Small intestine (tissue), 7 donors: ENCODE data around the gene ADAMTS16. TPM values are rescaled to one million over a fixed set of nuclear protein-coding genes. Genes with fewer than 3 reads are reported as not detected.

Source experiments
- DNase-seq, 2 donors: peaks; one replicate each; pipeline versions ENCODE4 v3.0.0 to v3.0.0-alpha.2; 2013
- FAIRE-seq: peaks from 2 replicates; lab custom pipeline; 2012; peaks lifted over from hg19 to GRCh38; lab: Jason Lieb, UNC
- H3K27ac ChIP-seq, 3 donors: one replicate each; pipeline ENCODE4 v1.5.1; 2013; ENCODE audit warnings: low read length in 2 of 3, mild to moderate bottlenecking in 2 of 3, control low read depth in 1 of 3, inconsistent platforms in 1 of 3, low read depth in 1 of 3, moderate library complexity in 1 of 3
- H3K27me3 ChIP-seq, 3 donors: one replicate each; pipeline ENCODE4 v1.6.1; 2013; ENCODE audit warnings: low read length in 3 of 3, inconsistent platforms in 1 of 3; ENCODE audit not compliant: control insufficient read depth in 3 of 3, insufficient read depth in 3 of 3
- H3K36me3 ChIP-seq, 3 donors: one replicate each; pipeline ENCODE4 v1.6.1; 2013; ENCODE audit warnings: low read length in 3 of 3, inconsistent platforms in 1 of 3, low read depth in 1 of 3, mild to moderate bottlenecking in 1 of 3, moderate library complexity in 1 of 3; ENCODE audit not compliant: control insufficient read depth in 3 of 3, insufficient read depth in 2 of 3
- H3K4me1 ChIP-seq, 3 donors: one replicate each; pipeline ENCODE4 v1.6.1; 2013; ENCODE audit warnings: low read length in 2 of 3, inconsistent platforms in 1 of 3, low read depth in 1 of 3, mild to moderate bottlenecking in 1 of 3, moderate library complexity in 1 of 3; ENCODE audit not compliant: control insufficient read depth in 3 of 3, insufficient read depth in 2 of 3
- H3K4me3 ChIP-seq, 3 donors: one replicate each; pipeline ENCODE4 v1.5.1; 2013; ENCODE audit warnings: low read length in 3 of 3, control low read depth in 1 of 3, inconsistent platforms in 1 of 3, low read depth in 1 of 3, mild to moderate bottlenecking in 1 of 3, moderate library complexity in 1 of 3
- H3K9me3 ChIP-seq, 2 donors: one replicate each; pipeline ENCODE4 v1.6.1; 2013; ENCODE audit warnings: low read depth in 1 of 2, low read length in 1 of 2; ENCODE audit not compliant: control insufficient read depth in 2 of 2, insufficient read depth in 1 of 2
- WGBS, 3 donors: extraction: QIAGEN DNeasy Blood & Tissue Kit; methylation state at CpG; one replicate each; pipeline ENCODE4 v1.1.7; 2013; 5-methylcytosine and 5-hydroxymethylcytosine counted together
- polyA plus RNA-seq, 4 donors: library from polyadenylated mRNA; stranded (reverse) in 3 of 4; unstranded in 1 of 4; fragments of 200-250 nt in 3 of 4; fragments of 120-200 nt in 1 of 4; gene quantifications; one replicate each; pipeline versions ENCODE4 v1.2.1 to v1.2.3, GENCODE V29; 2013
- donor health status: healthy with polysubstance abuse.
- donor health status: control.
- donor health status: control.
- donor health status: Bipolar disorder and iron deficiency.
- donor health status: healthy.

Gene ADAMTS16
- polyA plus RNA-seq, 4 donors: 0.06 to 0.66 TPM; not detected in 2

GRCh38 chr5:5340206-5340729, 200.1 kb downstream of the ADAMTS16 start:
- H3K27me3 ChIP-seq: no peaks in the 10 kb centered on the region
- H3K27ac ChIP-seq: peak overlapping the region in 1 of 3 donors; percentile 64
- WGBS, 3 donors: 58 to 76% (median 73%) methylated on average over 15 of the region's 15 CpGs
- no peak overlapping the region for H3K4me3 ChIP-seq
- no peaks in the 10 kb centered on the region for H3K4me1 ChIP-seq
- no peaks in the 10 kb centered on the region for H3K36me3 ChIP-seq
- DNase-seq (peak in 1 of 2 donors; percentile 4), FAIRE-seq (no peak)
- H3K9me3 ChIP-seq: no peaks in the 10 kb centered on the region

GRCh38 chr5:5341531-5342292, 201.6 kb downstream of the ADAMTS16 start:
- DNase-seq (no peak), FAIRE-seq (no peak)
- H3K27me3 ChIP-seq: no peaks in the 10 kb centered on the region
- H3K4me1 ChIP-seq: no peaks in the 10 kb centered on the region
- H3K4me3 ChIP-seq: no peak overlapping the region
- H3K27ac ChIP-seq: no peak overlapping the region
- H3K9me3 ChIP-seq: no peaks in the 10 kb centered on the region
- 83 to 89% (median 88%) methylated on average over 10 of the region's 10 CpGs for WGBS, 3 donors
- H3K36me3 ChIP-seq: no peaks in the 10 kb centered on the region

GRCh38 chr5:5342784-5343183, 202.7 kb downstream of the ADAMTS16 start:
- Histone ChIP-seq H3K27ac (no peak overlapping the region), H3K4me3 (no peak overlapping the region)
- FAIRE-seq: no peak

DNA sequence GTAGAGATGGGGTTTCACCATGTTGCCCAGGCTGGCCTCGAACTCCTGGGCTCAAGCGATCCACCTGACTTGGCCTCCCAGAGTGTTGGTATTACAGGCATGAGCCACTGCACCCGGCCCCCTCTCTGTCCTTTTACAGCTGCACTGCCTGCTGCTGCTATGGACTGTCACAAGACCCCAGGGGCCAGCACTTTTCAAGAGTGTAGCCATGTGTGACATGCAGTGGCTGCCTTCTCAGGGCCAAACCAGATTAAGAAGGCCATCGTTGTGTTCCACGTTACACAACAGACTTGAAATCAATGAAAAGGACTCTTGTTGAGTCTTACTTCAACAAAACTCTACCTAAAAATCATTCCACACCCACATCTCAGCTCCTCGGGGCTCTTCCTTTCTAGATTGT, 203.4 kb downstream of the ADAMTS16 start:
- DNase-seq: no peak
- 85 to 89% (median 88%) methylated on average over 6 of the region's 6 CpGs for WGBS, 3 donors

More at GRCh38 chr5:5342784-5343183, 202.7 kb downstream of the ADAMTS16 start:
- Histone ChIP-seq H3K4me1 (no peaks in the 10 kb centered on the region), H3K36me3 (no peaks in the 10 kb centered on the region), H3K9me3 (no peaks in the 10 kb centered on the region), H3K27me3 (no peaks in the 10 kb centered on the region)
- no peak for DNase-seq

DNA sequence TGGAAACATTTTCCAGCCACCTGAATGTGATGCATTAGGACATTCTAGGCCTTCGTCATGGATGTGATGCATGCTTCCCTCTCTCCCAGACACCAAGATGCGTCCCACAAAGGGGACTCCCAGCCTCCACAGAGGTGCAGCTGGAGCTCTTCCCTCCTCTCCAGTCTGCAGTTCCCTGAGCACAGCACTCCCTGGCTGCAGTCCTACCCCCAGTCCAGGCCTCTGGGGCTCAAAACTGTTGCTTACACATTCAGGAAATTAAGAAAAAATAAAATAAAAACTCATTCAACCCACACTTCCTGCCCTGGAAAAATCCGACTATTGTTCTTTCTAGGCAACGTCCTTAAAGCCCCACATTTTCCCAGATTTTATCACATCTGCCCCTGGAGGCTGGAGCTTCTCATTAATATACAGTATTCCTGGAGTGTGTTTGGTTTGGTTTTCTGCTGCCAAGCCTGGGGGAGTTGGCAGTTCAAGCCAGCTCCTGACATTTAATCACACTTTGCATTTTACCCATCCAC, 204.0 kb downstream of the ADAMTS16 start:
- Histone ChIP-seq H3K36me3 (no peaks in the 10 kb centered on the region), H3K4me1 (no peaks in the 10 kb centered on the region), H3K4me3 (no peak overlapping the region), H3K27ac (no peak overlapping the region), H3K9me3 (no peaks in the 10 kb centered on the region), H3K27me3 (no peaks in the 10 kb centered on the region)
- DNase-seq: no peak
- WGBS, 3 donors: 56 to 81% (median 72%) methylated on average over 4 of the region's 4 CpGs
- no peak for FAIRE-seq

More for the DNA sequence above, 203.4 kb downstream of the ADAMTS16 start:
- Histone ChIP-seq H3K27me3 (no peaks in the 10 kb centered on the region), H3K36me3 (no peaks in the 10 kb centered on the region), H3K4me3 (no peak overlapping the region), H3K27ac (no peak overlapping the region), H3K9me3 (no peaks in the 10 kb centered on the region), H3K4me1 (no peaks in the 10 kb centered on the region)
- no peak for FAIRE-seq

GRCh38 chr5:5344606-5345005, 204.5 kb downstream of the ADAMTS16 start:
- FAIRE-seq (no peak), DNase-seq (no peak)
- Histone ChIP-seq H3K4me1 (no peaks in the 10 kb centered on the region), H3K27me3 (no peaks in the 10 kb centered on the region), H3K27ac (no peak overlapping the region), H3K36me3 (no peaks in the 10 kb centered on the region), H3K4me3 (no peak overlapping the region), H3K9me3 (no peaks in the 10 kb centered on the region)
- 66 to 74% (median 69%) methylated on average over 5 of the region's 5 CpGs for WGBS, 3 donors

- WGBS, 3 donors: 84 to 88% (median 87%) methylated on average over 7 of the region's 7 CpGs
- no peak overlapping the region for H3K27ac ChIP-seq
Measured at GRCh38 chr5:5347442-5347841, 207.3 kb downstream of the ADAMTS16 start.

DNA sequence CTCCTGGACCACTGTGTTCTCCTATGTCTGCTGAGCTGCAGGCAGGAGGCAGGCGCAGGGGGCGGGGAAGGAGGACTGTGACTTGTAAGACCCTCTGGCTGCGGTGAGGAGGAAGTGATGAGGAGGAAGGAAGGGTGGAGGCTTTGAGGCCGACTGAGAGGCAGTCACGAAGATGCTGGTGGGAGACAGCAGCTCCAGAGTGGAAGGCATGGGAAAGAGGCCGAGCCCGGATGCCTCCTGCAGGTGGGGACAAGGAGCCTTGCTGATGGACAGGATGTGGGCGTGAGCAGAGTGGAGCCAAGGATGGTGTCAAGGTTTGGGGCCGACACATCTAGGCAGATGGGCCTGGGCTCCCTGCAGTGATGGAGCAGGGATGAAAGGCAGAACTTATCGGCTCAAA, 208.0 kb downstream of the ADAMTS16 start:
- Histone ChIP-seq H3K27me3 (peaks cover 0 to 4% (median 0%) of the 10 kb centered on the region in 3 donors), H3K9me3 (no peaks in the 10 kb centered on the region), H3K36me3 (no peaks in the 10 kb centered on the region), H3K27ac (no peak overlapping the region), H3K4me1 (peaks cover 0 to 6% (median 0%) of the 10 kb centered on the region in 3 donors), H3K4me3 (no peak overlapping the region)
- DNase-seq: no peak
- no peak for FAIRE-seq
- 62 to 69% (median 67%) methylated on average over 10 of the region's 10 CpGs for WGBS, 3 donors

More at GRCh38 chr5:5347442-5347841, 207.3 kb downstream of the ADAMTS16 start:
- FAIRE-seq: no peak
- DNase-seq: no peak
- no peak overlapping the region for H3K4me3 ChIP-seq
- no peaks in the 10 kb centered on the region for H3K9me3 ChIP-seq
- peaks cover 0 to 4% (median 0%) of the 10 kb centered on the region in 3 donors for H3K27me3 ChIP-seq
- H3K36me3 ChIP-seq: no peaks in the 10 kb centered on the region
- H3K4me1 ChIP-seq: peaks cover 0 to 6% (median 0%) of the 10 kb centered on the region in 3 donors
